ENCODE data around the gene MEG3.
A peak's percentile ranks its signal among the peaks of the same experiment; 100 is the strongest.

Gene MEG3

DNA sequence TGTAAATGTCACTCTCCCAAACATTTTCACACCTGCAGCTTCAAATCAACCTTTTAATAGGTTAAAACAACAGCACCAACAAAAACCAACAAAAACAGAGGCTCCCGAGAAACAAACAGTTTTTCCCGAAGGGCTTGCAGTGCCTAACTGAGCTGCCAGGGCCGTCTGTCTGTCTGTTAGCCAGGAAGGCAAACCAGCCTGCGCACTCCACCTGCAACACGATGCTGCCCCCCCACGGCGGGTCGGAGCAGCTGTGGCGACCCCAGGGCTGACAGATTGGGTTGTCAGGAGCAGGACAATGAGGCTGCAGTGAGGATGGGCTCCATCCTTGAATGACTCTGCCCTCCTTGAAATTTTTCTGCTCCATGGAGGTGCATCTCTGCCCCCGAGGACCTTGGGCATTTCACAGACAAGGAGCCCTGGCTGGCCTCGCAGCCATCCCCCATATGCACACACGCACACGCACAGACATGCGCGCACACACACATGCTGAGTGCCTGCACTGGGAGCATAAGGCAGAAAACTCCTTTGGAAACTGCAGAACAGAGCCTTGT lies 75.0 kb downstream of the MEG3 start:
- ChIA-PET CTCF (interaction anchor here (0.6 to 2.8 kb wide), 6 partner anchors 11 to 516 kb away, joined by 4 to 11 read pairs (median 6); no protein-coding TSS in a partner anchor), POLR2A (no interaction called here)
- DNase-seq (ENCODE audit: extremely low spot score), result peak; percentile 51
- TF ChIP-seq ZNF384 (IDR thresholded peaks at IDR 0.05) (no peak), ELF4 (IDR thresholded peaks at IDR 0.05) (no peak), SP1 (IDR thresholded peaks at IDR 0.05) (no peak), ARNT (IDR thresholded peaks at IDR 0.05) (no peak), SUZ12 (IDR thresholded peaks at IDR 0.05) (no peak), L3MBTL2 (conservative IDR thresholded peaks at IDR 0.05) (no peak), FOXM1 (IDR thresholded peaks at IDR 0.05; ENCODE audit: borderline replicate concordance) (no peak), BHLHE40 (IDR thresholded peaks at IDR 0.05; ENCODE audit: borderline replicate concordance) (no peak), TARDBP (IDR thresholded peaks at IDR 0.05) (no peak), CTBP1 (IDR thresholded peaks at IDR 0.05; ENCODE audit: borderline replicate concordance) (no peak), NFRKB (IDR thresholded peaks at IDR 0.05) (no peak), LEF1 (IDR thresholded peaks at IDR 0.05; ENCODE audit: borderline replicate concordance) (no peak), FOXA1 (IDR thresholded peaks at IDR 0.05) (no peak), FOXK2 (IDR thresholded peaks at IDR 0.05) (no peak), HDGF (IDR thresholded peaks at IDR 0.05; ENCODE audit: borderline replicate concordance) (no peak)
- TF ChIP-seq, protein P1, sequence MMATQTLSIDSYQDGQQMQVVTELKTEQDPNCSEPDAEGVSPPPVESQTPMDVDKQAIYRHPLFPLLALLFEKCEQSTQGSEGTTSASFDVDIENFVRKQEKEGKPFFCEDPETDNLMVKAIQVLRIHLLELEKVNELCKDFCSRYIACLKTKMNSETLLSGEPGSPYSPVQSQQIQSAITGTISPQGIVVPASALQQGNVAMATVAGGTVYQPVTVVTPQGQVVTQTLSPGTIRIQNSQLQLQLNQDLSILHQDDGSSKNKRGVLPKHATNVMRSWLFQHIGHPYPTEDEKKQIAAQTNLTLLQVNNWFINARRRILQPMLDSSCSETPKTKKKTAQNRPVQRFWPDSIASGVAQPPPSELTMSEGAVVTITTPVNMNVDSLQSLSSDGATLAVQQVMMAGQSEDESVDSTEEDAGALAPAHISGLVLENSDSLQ (IDR thresholded peaks at IDR 0.05), result no peak

DNA sequence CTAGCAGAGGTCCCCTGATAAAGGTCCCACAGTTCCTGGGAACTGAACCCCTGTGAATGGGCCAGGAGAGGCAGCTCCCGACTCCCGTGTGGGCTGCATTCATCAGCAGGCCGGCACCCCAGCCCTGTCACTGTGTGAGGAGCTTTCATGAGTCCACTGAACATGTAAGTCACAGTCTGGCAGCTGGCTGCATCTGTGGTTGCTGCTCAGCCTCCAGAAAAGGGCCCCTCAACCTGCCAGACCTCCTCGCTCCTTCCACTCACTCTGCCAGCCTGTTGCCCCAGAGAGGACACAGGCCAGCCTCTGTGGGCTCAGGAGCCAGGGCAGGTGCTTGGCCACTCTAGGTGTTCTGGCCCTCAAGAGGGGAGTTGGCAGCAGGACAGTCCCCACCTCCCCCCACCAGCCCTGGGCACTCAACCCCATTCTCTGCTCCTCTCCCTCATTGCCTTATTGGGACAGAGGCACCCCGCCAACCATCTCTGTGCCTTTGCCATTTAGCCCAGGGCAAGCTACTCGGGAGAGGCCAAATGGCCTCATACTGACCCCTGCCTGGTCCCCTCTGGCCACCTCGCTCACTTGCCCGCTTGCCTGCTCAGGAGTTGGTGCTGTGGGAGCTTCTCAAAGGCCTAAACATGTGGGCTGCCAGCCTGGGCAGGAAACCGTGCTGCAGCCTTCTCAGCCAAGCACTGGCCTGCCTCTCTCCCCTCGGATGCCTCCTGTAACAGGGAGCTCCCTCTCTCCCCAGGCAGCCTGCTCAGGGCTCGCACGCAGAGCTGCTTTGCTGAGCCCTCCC lies 75.7 kb downstream of the MEG3 start:
- TF ChIP-seq ARNT (IDR thresholded peaks at IDR 0.05) (no peak), FOXM1 (IDR thresholded peaks at IDR 0.05; ENCODE audit: borderline replicate concordance) (no peak), L3MBTL2 (conservative IDR thresholded peaks at IDR 0.05) (no peak), ELF4 (IDR thresholded peaks at IDR 0.05) (no peak), HDGF (IDR thresholded peaks at IDR 0.05; ENCODE audit: borderline replicate concordance) (no peak), BHLHE40 (IDR thresholded peaks at IDR 0.05; ENCODE audit: borderline replicate concordance) (no peak), CTBP1 (IDR thresholded peaks at IDR 0.05; ENCODE audit: borderline replicate concordance) (no peak)
- DNase-seq (ENCODE audit: extremely low spot score), result no peak
- ChIA-PET CTCF (interaction anchor here (1.1 to 2.8 kb wide), 7 partner anchors 12 to 516 kb away, joined by 3 to 11 read pairs (median 6); no protein-coding TSS in a partner anchor), POLR2A (no interaction called here)

DNA sequence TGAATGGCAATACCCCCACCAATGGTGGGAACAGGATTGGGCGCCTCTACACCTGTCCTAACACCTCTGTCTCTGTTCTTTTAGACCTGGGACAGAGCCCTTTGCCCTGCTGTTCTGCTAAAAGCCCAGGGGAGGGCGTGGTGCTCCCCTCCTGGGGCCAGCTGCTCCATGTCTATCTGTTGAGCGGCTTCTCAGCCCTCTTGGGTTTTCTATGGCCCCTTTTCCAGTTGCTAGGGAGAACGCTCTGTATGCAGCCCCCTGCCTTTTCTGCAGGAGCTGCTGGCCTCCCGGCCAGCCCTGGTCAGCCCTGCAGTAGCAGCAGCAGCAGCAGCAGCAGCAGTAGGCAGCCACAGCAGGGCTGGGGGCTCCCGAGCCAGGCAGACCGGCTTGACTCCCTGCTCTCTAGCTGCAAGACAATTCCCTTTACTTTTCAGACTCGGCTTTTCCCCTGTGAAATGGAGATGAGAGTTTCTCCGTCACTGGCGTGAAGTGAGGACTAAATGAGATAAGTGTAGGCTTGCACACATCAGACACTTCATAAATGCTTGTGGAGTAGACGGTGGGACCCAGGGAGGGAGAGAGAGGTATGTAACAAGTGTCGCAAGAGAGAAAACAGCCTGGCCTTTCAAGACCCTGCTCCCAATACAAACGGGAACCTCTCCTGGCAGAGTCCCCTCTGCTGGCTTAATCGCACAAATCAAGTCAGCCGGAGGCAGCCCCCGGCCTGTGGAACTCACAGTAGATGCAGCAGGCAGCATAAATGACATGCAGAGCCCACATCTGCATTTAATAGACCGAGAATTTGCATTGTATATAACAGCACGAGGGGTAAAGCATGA lies 76.6 kb downstream of the MEG3 start:
- CTCF ChIA-PET, result interaction anchor here (0.6 to 2.7 kb wide), 6 partner anchors 47 to 517 kb away, joined by 3 to 8 read pairs (median 4); no protein-coding TSS in a partner anchor
- TF ChIP-seq FOXM1 (IDR thresholded peaks at IDR 0.05; ENCODE audit: borderline replicate concordance) (no peak), LEF1 (IDR thresholded peaks at IDR 0.05; ENCODE audit: borderline replicate concordance) (no peak)
- POLR2A ChIA-PET, result no interaction called here
- peak; percentile 36 for DNase-seq (ENCODE audit: extremely low spot score)

DNA sequence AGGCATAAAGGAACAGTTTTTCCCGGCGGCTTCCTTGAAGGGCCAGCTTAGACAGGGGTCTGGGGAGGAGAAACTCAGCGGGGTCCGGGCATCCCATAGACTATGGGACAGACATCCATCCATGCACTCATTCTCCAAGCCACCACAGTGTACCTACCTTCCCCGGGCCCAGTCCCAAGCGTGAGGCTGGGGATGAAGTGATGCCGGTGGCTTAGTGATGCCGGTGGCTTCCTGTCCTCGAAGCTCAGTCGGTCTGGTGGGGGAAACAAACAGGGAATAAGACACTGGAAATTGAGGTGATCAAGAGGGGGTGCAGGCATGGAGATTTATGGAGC lies 77.2 kb downstream of the MEG3 start:
- ChIA-PET POLR2A (no interaction called here), CTCF (interaction anchor here (1.1 kb wide), 2 partner anchors 52 to 517 kb away, joined by 3 read pairs; no protein-coding TSS in a partner anchor)
- no peak for DNase-seq (ENCODE audit: extremely low spot score)
- TF ChIP-seq SP1 (IDR thresholded peaks at IDR 0.05), result no peak
- TF ChIP-seq HDGF (IDR thresholded peaks at IDR 0.05; ENCODE audit: borderline replicate concordance), result no peak
- TF ChIP-seq, protein P1 (IDR thresholded peaks at IDR 0.05), result no peak
- no peak for TF ChIP-seq SUZ12 (IDR thresholded peaks at IDR 0.05)
- TF ChIP-seq TARDBP (IDR thresholded peaks at IDR 0.05), result no peak
- TF ChIP-seq ARNT (IDR thresholded peaks at IDR 0.05), result no peak
- TF ChIP-seq FOXA1 (IDR thresholded peaks at IDR 0.05), result no peak

DNA sequence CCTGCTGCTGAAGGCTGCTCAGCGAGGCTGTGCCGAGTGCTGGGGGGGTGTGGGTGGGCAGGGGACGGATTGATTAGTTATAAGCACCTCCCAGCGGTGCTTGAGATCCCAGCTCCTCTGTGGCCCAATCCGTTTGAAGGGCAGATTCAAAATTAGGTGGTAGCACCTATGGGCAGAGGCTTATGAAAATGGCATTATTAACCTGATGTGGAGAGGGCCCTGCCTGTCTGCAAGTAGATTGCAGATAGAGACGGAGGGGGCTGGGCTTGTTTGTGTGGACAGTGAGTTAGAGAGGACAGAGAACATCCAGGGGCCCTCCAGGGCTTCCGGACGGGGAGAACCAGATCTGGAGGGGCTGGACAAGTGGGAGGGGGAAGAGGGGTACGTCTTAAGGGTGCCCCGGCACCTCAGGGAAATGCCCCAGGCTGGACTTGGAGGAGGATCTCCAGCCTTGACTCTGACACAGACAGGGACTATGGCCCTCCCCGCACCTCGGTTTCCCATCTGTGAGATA lies 77.8 kb downstream of the MEG3 start, which contains the start of gene RTL1:
Gene RTL1, minus strand, starts transcription at position 51 of the 514 bp plus-strand sequence. CDS start 18,934 bp downstream, outside the sequence.
- no peak for DNase-seq (ENCODE audit: extremely low spot score)
- ChIA-PET POLR2A (no interaction called here), CTCF (interaction anchor here (0.5 kb wide), 1 partner anchor 123 kb away, joined by 3 read pairs; no protein-coding TSS in a partner anchor)
- TF ChIP-seq, protein P1 (IDR thresholded peaks at IDR 0.05), result no peak

Measured in HEK293T (cell line).